ENCODE measurements around the gene NKAIN2.

NKAIN2 gene

DNA sequence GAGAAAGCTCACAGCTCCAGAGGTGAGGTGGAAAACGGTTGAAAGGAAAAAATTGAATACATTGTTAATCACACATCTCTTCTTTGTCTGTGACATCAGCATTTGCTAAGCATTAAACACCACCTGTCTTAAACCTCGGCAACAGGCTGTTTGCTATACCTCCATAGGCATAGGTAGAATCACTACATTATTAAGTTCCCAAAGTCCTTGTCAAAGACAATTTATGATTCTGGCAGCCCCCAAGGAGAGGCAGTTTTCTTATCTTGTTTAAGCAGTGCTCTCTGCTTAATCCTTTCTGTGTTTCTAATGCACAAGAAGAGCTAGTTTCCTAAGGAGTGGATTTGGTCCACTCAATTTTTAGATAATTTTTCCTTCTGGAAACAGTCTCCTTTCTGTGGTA, 249.7 kb downstream of the NKAIN2 start:
- DNase-seq, result no peak

- no peak for DNase-seq
Observed at GRCh38 chr6:124054034-124054433, 250.4 kb downstream of the NKAIN2 start.

DNA sequence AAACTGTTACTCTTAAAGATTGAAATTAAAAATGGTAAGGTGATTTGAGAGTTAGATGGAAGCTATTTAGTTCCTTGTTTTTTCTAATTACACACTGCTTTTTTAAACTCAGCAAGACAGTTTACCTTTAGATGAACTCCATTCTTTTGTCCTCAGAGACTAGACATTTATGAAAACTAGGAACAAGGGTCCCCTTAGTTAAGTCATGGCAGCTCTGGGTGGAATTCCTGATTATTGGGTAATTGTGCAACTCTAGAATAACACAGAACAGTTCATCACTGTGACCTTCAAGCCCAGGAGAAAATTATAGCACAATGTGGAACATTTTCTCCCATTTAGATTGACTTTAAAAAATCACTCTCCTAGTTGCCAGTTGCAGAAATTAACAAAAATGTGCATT, 251.7 kb downstream of the NKAIN2 start:
- DNase-seq, result no peak

DNA sequence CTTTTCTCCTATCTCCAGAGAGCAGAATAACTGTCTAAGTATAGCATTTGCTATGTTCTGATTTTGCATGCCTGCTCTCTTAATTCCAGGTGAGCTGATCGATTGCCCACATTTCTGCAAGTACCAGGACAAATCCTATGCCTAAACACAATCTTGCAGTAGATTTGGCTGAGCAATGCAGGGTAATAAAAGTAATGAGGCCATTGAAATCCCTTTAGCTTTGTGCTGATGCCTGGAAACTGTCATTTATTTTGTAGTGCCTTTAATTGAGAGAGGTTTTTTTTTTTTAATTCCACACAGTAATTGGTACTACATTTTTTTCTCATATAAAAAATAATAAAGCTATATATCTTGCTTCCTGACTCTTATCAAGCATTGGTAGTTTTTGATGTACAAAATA, 252.3 kb downstream of the NKAIN2 start:
- no peak for DNase-seq

DNA sequence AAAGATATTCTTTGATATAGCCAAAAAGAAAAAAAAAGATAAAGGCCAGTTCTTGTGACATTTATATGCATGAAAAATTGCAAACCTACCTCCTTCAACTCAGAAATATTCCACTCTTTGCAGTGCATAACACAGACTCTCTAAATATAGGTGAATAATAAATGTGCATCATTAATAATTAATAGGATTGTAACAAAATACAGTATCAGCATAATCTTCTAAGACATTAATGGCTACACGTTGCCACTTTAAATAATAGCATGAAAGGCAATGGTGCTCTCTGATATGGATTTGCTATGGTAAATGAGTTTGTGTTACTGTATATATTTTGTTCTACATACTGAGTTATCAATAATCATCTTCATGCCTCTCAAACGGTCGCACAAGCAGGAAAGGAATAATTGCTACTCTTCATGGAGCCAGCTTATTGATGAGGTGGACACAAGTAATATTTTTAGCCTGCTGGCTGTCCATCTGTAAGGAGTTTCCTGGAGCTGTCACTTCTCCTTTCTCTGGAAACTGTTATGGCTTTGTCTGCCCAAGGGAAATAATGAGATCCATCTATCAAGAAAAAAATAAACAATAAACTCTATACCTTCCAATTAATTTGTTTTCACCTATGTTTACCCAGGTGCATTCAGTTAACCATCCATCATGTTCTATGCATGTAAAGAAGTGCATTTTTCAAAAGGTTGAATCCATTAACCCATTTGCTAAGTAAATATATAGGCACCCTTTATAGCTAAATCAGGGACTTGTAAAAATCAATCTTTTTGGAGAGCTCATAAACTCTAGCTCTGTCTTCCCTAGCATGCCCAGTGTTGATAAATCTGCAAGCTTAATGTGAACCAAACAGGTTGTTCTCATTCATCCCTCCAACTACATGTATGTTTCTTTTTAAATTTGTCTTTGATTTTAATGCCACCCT, 253.0 kb downstream of the NKAIN2 start:
- no peak for DNase-seq

- DNase-seq, result no peak
Observed at GRCh38 chr6:124057461-124057860, 253.8 kb downstream of the NKAIN2 start.

DNA sequence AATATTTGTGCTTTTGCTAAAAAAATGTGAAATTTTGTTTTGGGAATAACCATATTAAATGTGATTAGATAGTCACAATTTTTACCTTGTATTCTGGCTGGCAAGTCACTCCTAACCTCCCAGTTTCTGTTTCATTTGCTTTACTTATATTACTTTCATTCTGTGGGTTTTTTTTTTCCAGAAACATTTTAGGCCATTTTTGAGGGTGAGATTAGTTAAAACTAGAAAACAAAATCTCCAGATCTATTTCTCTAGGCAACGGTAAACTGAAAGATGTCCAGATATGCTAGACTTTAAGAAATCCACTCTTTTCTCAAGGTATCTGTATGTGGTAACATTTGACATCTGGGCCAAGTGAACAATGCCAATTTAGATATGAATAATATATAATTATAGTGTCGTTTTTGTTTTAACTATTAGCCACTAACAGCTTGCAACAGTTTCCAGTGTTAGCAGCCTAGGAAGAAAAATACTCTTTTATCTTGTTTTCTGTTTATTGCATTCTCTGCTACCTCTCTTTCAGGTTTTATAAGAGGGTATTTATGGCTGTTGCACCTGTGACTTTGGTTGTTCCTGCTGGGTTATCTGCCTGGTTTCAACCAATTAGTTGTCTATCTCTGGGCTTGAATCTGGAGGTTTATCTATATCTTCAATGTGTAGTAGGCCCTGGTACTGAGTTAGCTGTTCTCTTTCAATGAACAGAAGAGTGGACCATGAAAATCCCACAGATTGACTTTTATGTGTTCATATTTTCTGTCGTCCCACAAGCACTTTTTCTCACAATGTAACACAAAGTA, 260.9 kb downstream of the NKAIN2 start:
- no peak for DNase-seq

GRCh38 chr6:124066269-124066668, 262.6 kb downstream of the NKAIN2 start:
- DNase-seq, result no peak

DNA sequence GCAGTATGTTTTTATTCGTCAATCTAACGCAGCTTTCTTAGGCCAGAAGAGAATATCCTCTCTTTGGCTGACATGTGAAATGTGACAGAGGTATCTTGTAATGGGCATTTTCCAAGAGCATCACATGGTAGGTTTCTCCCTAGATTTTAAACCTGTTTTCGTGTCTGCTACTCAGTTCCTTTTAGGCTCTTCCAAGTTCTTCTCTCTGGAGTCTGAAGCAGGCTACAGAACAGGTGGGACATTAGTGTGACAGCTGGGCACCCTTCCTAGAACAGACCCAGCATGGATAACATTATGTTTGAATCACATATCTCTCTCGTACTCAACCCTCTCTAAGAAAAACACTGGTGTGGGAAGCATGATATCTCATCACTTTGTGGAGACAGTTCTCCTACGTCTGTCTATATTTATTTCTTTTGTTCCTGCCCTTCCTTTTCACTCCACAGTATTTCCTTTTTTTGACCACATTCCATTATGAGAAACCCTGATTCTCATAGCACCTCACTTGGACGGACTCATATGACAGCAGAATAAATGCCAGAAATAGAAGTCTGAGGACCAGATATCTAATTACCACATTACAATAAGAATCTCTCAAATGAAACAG, 263.4 kb downstream of the NKAIN2 start:
- no peak for DNase-seq

GRCh38 chr6:124069230-124069950, 265.7 kb downstream of the NKAIN2 start:
- no peak for DNase-seq

GRCh38 chr6:124073021-124073420, 269.4 kb downstream of the NKAIN2 start:
- DNase-seq, result no peak

- no peak for DNase-seq
Observed at GRCh38 chr6:124073820-124074587, 270.3 kb downstream of the NKAIN2 start.

- DNase-seq, result no peak
Observed at GRCh38 chr6:124074606-124075005, 270.9 kb downstream of the NKAIN2 start.

DNA sequence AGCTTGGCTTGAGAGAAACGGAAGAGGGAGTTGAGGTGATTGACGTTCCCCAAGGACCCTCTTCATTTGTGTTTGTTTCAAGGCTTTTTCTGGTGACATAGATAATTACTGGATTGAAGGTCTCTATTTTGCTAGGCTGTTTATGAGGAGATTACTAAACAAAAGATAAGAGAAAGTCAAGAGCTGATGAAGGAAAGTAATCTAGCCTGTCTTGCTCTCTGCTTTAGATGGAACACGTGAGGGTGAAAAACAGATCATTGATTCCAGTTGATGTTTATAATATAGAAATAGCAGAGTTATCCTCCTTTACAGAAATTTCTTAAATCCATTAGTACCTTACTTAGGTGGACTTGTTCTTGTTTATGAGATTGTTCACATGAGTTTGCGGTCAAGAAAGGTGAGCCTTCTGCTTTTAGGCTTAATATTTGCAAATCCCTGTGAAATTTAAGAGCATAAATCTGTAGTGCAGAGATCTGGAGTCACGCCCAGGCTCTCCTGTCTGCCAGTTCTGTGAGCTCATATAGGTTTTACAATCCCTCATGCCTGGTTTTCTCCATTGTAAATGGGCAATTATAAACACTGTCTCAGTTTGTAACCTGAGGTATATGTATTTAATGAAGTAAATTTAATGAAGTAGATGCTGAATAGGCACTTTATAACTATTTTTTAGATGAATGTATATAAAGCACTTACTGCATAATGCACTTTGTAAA, 272.8 kb downstream of the NKAIN2 start:
- DNase-seq, result no peak

DNA sequence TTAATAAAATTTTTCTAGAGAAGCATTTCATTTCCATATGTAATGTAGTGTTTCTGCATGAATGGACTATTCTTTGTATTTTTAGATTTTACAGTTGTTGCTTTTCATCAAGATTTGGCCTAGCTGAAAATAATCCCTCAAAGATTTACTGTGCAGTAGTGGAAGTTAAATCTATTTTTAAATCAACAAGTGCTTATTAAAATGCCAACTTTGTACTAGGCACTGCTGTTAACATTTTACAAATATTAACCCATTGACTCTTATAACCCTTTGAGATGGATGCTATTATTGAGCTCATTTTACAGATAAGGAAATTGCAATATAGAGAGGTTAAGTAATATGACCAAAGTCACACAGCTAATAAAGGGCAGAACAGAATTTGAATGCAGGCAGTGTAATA, 274.5 kb downstream of the NKAIN2 start:
- no peak for DNase-seq

- no peak for DNase-seq
Observed at GRCh38 chr6:124080483-124080882, 276.8 kb downstream of the NKAIN2 start.

- DNase-seq, result no peak
Observed at GRCh38 chr6:124090491-124090890, 286.8 kb downstream of the NKAIN2 start.

DNA sequence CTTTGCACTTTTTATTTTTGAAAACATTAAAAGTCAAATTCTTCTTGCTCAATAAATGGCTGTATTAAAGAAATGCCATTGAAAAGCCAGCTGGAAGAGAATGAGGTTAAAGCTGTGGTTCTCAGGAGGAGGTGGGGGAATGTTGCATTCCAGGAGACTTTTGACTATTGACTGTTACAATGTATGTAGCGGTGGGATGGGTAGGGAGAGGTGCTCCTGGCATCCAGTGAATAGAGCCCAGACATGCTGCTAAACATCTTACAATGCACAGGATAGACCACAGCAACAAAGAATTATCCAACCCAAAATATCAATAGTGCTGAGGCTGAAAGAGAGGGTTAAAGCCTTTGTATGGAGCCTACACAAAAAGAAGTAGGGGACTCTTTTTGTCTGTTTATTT, 295.9 kb downstream of the NKAIN2 start:
- DNase-seq, result no peak

DNA sequence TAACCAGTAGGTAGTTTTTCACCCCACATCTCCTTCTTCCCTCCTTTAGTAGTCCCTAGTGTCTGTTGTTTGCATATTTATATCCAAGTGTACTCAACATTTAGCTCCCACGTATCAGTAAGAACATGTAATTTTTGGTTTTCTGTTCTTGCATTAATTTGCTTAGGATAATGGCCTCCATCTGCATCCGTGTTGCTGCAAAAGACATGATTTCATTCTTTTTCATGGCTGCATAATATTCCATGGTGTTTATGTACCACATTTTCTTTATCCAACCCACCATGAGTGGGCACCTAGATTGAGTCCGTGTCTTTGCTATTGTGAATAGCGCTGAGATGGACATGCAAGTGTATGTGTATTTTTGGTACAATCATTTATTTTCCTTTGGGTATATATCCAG, 306.8 kb downstream of the NKAIN2 start:
- DNase-seq, result no peak

- DNase-seq, result no peak
Observed at GRCh38 chr6:124119596-124119995, 315.9 kb downstream of the NKAIN2 start.

- no peak for DNase-seq
Observed at GRCh38 chr6:124123617-124124209, 320.0 kb downstream of the NKAIN2 start.

Measured in activated CD4-positive, alpha-beta T cell treated with anti-CD3 and anti-CD28 coated beads for 1 hour (primary cell).